Gastrocnemius medialis (tissue), 4 donors: ENCODE results near the gene GAB2. TPM values are rescaled to one million over a fixed set of nuclear protein-coding genes. Genes with fewer than 3 reads are reported as not detected.

Experiments
- ATAC-seq, 2 donors: fragments of 150-250 bp; one replicate each; pipeline ENCODE4 v1.9.1; 2016
- DNase-seq, 2 donors: peaks; one replicate each; pipeline ENCODE4 v3.0.0-alpha.2; 2019
- H3K27ac ChIP-seq, 4 donors: fragments of 200-600 bp; sonication (generic); 1 replicate in 1 of 4; 2 replicates in 3 of 4; pipeline ENCODE4 v1.5.1; 2016 to 2018; ENCODE audit warnings: mild to moderate bottlenecking in 2 of 4, moderate library complexity in 1 of 4
- H3K27me3 ChIP-seq, 3 donors: fragments of 200-600 bp; sonication (generic) in 2 of 3; 1 replicate in 1 of 3; 2 replicates in 2 of 3; pipeline versions ENCODE4 v1.5.1 to v1.6.0; 2016 to 2019; ENCODE audit warnings: mild to moderate bottlenecking in 1 of 3, moderate library complexity in 1 of 3
- H3K36me3 ChIP-seq, 2 donors: fragments of 200-600 bp; sonication (generic) in 1 of 2; one replicate each; pipeline ENCODE4 v1.5.1; 2017 to 2018
- H3K4me1 ChIP-seq, 2 donors: fragments of 200-600 bp; sonication (generic) in 1 of 2; one replicate each; pipeline ENCODE4 v1.5.1; 2016 to 2017; ENCODE audit warnings: mild to moderate bottlenecking in 2 of 2
- H3K4me3 ChIP-seq, 4 donors: fragments of 200-600 bp; sonication (generic) in 3 of 4; 1 replicate in 1 of 4; 2 replicates in 3 of 4; pipeline ENCODE4 v1.5.1; 2016 to 2019; ENCODE audit warnings: mild to moderate bottlenecking in 2 of 4
- H3K9me3 ChIP-seq, 3 donors: fragments of 200-600 bp; sonication (generic) in 2 of 3; 1 replicate in 1 of 3; 2 replicates in 2 of 3; pipeline ENCODE4 v1.5.1; 2016 to 2019
- POLR2A ChIP-seq, 2 donors: fragments of 450-650 bp; IDR thresholded peaks; one replicate each; pipeline ENCODE4 v1.6.1; 2017; ENCODE audit warnings: antibody characterized with exemption in 2 of 2, mild to moderate bottlenecking in 2 of 2, moderate library complexity in 2 of 2
- in situ Hi-C, 4 donors: fragments of 200-750 bp; cut with MboI; loops; one replicate each; pipeline versions ENCODE4 v1.15.0 to v1.8.0; 2017; ENCODE audit warnings: low sequenced_read_pairs in 4 of 4
- intact Hi-C: fragments of 100-400 bp; cut with DNase I; formaldehyde crosslinking; loops from one replicate; pipeline ENCODE4 v1.15.1; 2023; ENCODE audit warnings: low total_unique reads
- total RNA-seq, 4 donors: library from RNA; depleted of rRNA; stranded (reverse); fragments of >200 nt; gene quantifications; one replicate each; pipeline versions ENCODE4 v1.1.0 to v1.2.3, GENCODE V29; 2016
- TF ChIP-seq, protein P1 (sequence below), 5 experiments: fragments of 450-650 bp in 3 of 5; fragments of 200-600 bp in 2 of 5; sonication (generic) in 2 of 5; IDR thresholded peaks in 4 of 5; conservative IDR thresholded peaks in 1 of 5; 1 replicate in 4 of 5; 2 replicates in 1 of 5; pipeline ENCODE4 v1.5.1; 2016 to 2019; ENCODE audit warnings: antibody characterized with exemption in 5 of 5, mild to moderate bottlenecking in 3 of 5, moderate library complexity in 3 of 5

GAB2 gene
- total RNA-seq, 4 donors from 2014 or later: 4.9 to 68.0 (median 25.8) TPM

DNA sequence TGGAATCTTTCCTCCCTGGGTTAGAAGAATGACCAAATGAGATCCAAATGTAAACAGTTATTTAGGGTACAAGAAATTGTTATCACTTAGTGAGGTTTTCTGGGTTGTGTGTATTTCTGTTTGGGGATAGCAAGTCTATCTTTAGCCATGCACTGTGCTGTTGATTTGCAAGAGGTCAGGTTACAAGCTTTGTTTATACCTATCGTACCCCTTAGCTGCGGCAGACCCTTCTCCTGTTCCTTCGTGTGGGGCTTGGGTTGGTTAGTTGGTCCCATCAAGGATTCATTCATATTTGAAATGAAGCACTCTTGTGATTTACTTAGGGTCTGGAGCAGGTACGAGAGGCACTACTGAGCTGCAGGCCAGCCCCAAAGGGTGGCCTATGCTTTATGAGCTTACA, 156.3 kb downstream of the GAB2 start:
- H3K27ac ChIP-seq: peak overlapping the region in 1 of 4 donors; percentile 57
- H3K4me3 ChIP-seq: no peak overlapping the region
- H3K9me3 ChIP-seq: no peaks in the 10 kb centered on the region
- H3K36me3 ChIP-seq: no peaks in the 10 kb centered on the region
- in situ Hi-C loops: no loop called here
- no peak for ATAC-seq
- no peak for TF ChIP-seq POLR2A (IDR thresholded peaks at IDR 0.05)
- H3K4me1 ChIP-seq: peaks cover 9 to 10% of the 10 kb centered on the region in 2 donors
- DNase-seq: no peak
- no peaks in the 10 kb centered on the region for H3K27me3 ChIP-seq
- intact Hi-C loops: no loop called here

DNA sequence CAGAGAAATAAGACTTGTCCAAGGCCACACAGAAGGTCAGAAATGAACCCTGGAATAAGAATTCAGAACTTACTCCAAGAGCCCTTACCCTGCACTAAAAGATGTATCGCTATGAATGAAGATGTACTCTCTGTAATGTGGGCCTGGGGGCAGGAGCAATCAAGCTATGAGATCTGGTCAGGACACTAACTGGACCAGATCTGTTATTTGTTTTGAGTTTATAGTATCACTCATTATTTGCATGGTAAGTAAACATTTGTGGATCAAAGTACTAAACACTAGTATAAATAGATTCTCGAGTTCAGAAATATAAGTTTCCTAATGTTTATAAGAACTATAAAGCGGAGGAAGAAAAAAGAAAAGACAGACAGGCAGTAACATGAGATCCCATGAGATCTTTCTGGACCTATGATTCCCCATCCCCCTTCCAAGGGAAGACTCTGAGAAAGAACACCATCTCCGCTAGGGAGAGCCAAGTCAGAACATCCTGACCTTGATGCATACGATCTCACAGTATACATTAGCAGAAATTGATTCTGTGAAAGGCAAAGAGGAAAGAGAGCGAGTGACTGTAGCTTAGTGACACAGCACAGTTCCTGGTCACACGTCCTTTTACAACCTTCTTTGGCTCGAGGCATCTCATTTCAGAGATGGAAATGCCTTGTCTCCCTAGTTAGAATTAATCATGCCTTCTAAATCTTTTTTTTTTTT, 157.7 kb downstream of the GAB2 start:
- H3K4me1 ChIP-seq: peaks cover 9 to 10% of the 10 kb centered on the region in 2 donors
- H3K36me3 ChIP-seq: no peaks in the 10 kb centered on the region
- H3K27me3 ChIP-seq: no peaks in the 10 kb centered on the region
- H3K4me3 ChIP-seq: no peak overlapping the region
- in situ Hi-C loops (no loop called here), intact Hi-C loops (no loop called here)
- DNase-seq (no peak), ATAC-seq (no peak)
- TF ChIP-seq POLR2A (IDR thresholded peaks at IDR 0.05): no peak
- TF ChIP-seq, protein P1, sequence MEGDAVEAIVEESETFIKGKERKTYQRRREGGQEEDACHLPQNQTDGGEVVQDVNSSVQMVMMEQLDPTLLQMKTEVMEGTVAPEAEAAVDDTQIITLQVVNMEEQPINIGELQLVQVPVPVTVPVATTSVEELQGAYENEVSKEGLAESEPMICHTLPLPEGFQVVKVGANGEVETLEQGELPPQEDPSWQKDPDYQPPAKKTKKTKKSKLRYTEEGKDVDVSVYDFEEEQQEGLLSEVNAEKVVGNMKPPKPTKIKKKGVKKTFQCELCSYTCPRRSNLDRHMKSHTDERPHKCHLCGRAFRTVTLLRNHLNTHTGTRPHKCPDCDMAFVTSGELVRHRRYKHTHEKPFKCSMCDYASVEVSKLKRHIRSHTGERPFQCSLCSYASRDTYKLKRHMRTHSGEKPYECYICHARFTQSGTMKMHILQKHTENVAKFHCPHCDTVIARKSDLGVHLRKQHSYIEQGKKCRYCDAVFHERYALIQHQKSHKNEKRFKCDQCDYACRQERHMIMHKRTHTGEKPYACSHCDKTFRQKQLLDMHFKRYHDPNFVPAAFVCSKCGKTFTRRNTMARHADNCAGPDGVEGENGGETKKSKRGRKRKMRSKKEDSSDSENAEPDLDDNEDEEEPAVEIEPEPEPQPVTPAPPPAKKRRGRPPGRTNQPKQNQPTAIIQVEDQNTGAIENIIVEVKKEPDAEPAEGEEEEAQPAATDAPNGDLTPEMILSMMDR (IDR thresholded peaks at IDR 0.05 in 4 of 5, conservative IDR thresholded peaks at IDR 0.05 in 1 of 5): no peak
- H3K9me3 ChIP-seq: no peaks in the 10 kb centered on the region
- H3K27ac ChIP-seq: peak overlapping the region in 1 of 4 donors; percentile 57

DNA sequence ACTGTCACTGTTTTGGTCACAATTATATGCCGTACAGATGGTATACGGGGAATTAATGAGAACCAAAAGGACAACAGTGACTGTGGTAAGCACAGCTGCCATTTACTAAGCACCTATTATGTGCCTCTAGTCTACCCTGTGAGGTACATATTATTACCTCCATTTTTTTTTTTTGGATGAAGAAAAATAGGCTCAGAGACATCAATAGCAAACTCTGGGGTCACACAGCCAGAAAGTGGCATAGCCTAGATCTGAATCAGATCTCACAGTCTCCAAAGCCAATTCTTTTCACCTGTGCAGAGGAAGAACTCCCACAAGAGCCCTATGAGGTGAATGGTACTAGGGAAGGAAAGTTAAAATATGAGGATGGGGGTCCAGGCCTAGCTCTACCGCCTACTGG, 160.0 kb downstream of the GAB2 start:
- Histone ChIP-seq H3K4me3 (no peak overlapping the region), H3K27me3 (no peaks in the 10 kb centered on the region), H3K9me3 (no peaks in the 10 kb centered on the region), H3K27ac (peak overlapping the region in 3 of 4 donors; percentile 4 to 43 (median 29)), H3K4me1 (peaks cover 9 to 10% of the 10 kb centered on the region in 2 donors), H3K36me3 (no peaks in the 10 kb centered on the region)
- DNase-seq (no peak), ATAC-seq (no peak)
- intact Hi-C loops: no loop called here
- in situ Hi-C loops: no loop called here
- TF ChIP-seq, protein P1 (IDR thresholded peaks at IDR 0.05 in 4 of 5, conservative IDR thresholded peaks at IDR 0.05 in 1 of 5): no peak
- no peak for TF ChIP-seq POLR2A (IDR thresholded peaks at IDR 0.05)

DNA sequence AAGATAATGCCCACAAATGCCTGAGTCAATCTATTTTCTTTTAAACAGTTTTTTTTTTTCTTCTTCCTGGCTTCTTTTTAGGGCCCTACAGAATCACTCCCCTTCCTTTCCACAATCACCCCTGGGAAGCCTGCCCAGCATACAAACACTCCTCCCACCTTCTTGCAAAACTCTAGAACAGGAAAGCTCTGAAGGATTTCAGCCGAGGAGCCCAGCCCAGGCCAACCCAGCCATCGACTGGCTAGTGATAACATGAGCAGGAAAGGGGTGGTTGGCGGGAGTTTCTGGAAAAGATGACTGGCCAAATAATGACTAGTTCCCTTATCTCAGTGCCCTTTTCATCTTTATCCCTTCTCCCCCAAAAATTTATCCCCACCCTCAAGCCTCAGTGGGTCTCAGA, 160.7 kb downstream of the GAB2 start:
- Histone ChIP-seq H3K27me3 (no peaks in the 10 kb centered on the region), H3K9me3 (no peaks in the 10 kb centered on the region), H3K4me1 (peaks cover 9 to 14% of the 10 kb centered on the region in 2 donors), H3K36me3 (no peaks in the 10 kb centered on the region), H3K27ac (peak overlapping the region; percentile 4 to 43 (median 19)), H3K4me3 (no peak overlapping the region)
- in situ Hi-C loops: no loop called here
- ATAC-seq (peak; percentile 68 to 77), DNase-seq (peak; percentile 26 to 56)
- intact Hi-C loops: no loop called here
- TF ChIP-seq, protein P1 (IDR thresholded peaks at IDR 0.05 in 4 of 5, conservative IDR thresholded peaks at IDR 0.05 in 1 of 5): no peak
- no peak for TF ChIP-seq POLR2A (IDR thresholded peaks at IDR 0.05)

DNA sequence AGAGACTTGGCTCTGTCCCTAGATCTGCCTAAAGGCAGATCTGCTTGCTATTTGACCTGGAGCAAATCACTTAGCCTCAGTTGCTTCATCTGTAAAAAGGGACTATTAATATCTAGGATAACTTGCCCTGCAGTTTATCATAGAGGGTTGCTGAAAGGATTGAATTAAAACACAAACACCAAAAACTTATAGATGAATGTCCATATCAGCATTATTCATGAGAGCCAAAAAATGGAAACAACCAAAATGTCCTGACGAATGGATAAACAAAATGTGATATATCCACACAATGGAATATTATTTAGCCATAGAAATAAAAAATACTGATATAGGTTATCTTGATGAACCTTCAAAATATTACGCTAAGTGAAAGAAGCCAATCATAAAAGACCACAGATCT, 161.7 kb downstream of the GAB2 start:
- in situ Hi-C loops: no loop called here
- DNase-seq: no peak
- no peak for TF ChIP-seq POLR2A (IDR thresholded peaks at IDR 0.05)
- TF ChIP-seq, protein P1 (IDR thresholded peaks at IDR 0.05 in 4 of 5, conservative IDR thresholded peaks at IDR 0.05 in 1 of 5): no peak
- Histone ChIP-seq H3K4me1 (peaks cover 0 to 14% of the 10 kb centered on the region in 2 donors), H3K27ac (peak overlapping the region in 2 of 4 donors; percentile 9 to 29), H3K9me3 (no peaks in the 10 kb centered on the region), H3K36me3 (no peaks in the 10 kb centered on the region), H3K4me3 (no peak overlapping the region), H3K27me3 (no peaks in the 10 kb centered on the region)
- ATAC-seq: no peak
- intact Hi-C loops: no loop called here
